Osteoblast (primary cell): ENCODE measurements around the gene PLCL1. TPM values are rescaled to one million over a fixed set of nuclear protein-coding genes. Genes with fewer than 3 reads are reported as not detected.

ENCODE experiments used
- DNase-seq: peaks from one replicate; pipeline ENCODE4 v3.0.0; 2011; ENCODE audit warnings: low spot score, mixed read lengths; ENCODE audit not compliant: insufficient read length; ENCODE audit errors: missing footprints
- H2AFZ ChIP-seq: 2 replicates; pipeline ENCODE4 v1.6.0; 2011; ENCODE audit warnings: mild to moderate bottlenecking, low read length
- H3K27ac ChIP-seq: 2 replicates; pipeline ENCODE4 v1.5.1; 2011; ENCODE audit warnings: mild to moderate bottlenecking, low read depth, low read length, moderate library complexity
- H3K27me3 ChIP-seq: 2 replicates; pipeline ENCODE4 v1.6.0; 2012; ENCODE audit warnings: mild to moderate bottlenecking, control low read depth, inconsistent platforms, low read length, moderate library complexity; ENCODE audit not compliant: insufficient read depth
- H3K36me3 ChIP-seq: 2 replicates; pipeline ENCODE4 v1.5.1; 2011; ENCODE audit warnings: mild to moderate bottlenecking, low read length, control low read depth, moderate library complexity; ENCODE audit not compliant: insufficient read depth
- H3K4me1 ChIP-seq: 2 replicates; pipeline ENCODE4 v1.5.1; 2011; ENCODE audit warnings: mild to moderate bottlenecking, low read length, control low read depth, moderate library complexity; ENCODE audit not compliant: insufficient read depth
- H3K4me2 ChIP-seq: 2 replicates; pipeline ENCODE4 v1.6.0; 2011; ENCODE audit warnings: mild to moderate bottlenecking, low read length; ENCODE audit not compliant: insufficient read depth
- H3K4me3 ChIP-seq: fragments of 200-600 bp; sonication (generic); 3 replicates; pipeline ENCODE4 v1.5.1; 2012; ENCODE audit warnings: mild to moderate bottlenecking, low read length, inconsistent platforms; ENCODE audit not compliant: insufficient read depth
- H3K79me2 ChIP-seq: 2 replicates; pipeline ENCODE4 v1.6.0; 2012; ENCODE audit warnings: mild to moderate bottlenecking, low read length, control low read depth, inconsistent platforms; ENCODE audit not compliant: insufficient read depth
- H3K9me3 ChIP-seq: 2 replicates; pipeline ENCODE4 v1.5.1; 2011; ENCODE audit warnings: low read depth, low read length, control low read depth
- H4K20me1 ChIP-seq: 2 replicates; pipeline ENCODE4 v1.6.0; 2012; ENCODE audit warnings: mild to moderate bottlenecking, low read length, control low read depth; ENCODE audit not compliant: insufficient read depth
- CTCF ChIP-seq: IDR thresholded peaks from 2 replicates; pipeline ENCODE4 v1.5.1; 2011; ENCODE audit warnings: mild to moderate bottlenecking, low read depth, low read length, moderate library complexity; ENCODE audit errors: extremely low read depth
- total RNA-seq: library from RNA; depleted of rRNA; stranded (reverse); fragments of >200 nt; gene quantifications from 2 replicates; pipeline ENCODE4 v1.2.3, GENCODE V29; 2012

The PLCL1 gene
- total RNA-seq, 1 donor: 4.0 TPM

GRCh38 chr2:197927994-197928393 is 123.6 kb downstream of the PLCL1 start:
- Histone ChIP-seq H3K4me3 (no peak overlapping the region), H3K9me3 (peaks cover 3% of the 10 kb centered on the region), H3K79me2 (no peaks in the 10 kb centered on the region), H3K36me3 (no peaks in the 10 kb centered on the region), H4K20me1 (no peaks in the 10 kb centered on the region), H3K4me1 (no peaks in the 10 kb centered on the region), H2AFZ (no peak overlapping the region), H3K4me2 (no peak overlapping the region), H3K27me3 (peaks cover 5% of the 10 kb centered on the region), H3K27ac (no peak overlapping the region)
- no peak for TF ChIP-seq CTCF
- no peak for DNase-seq

GRCh38 chr2:197929008-197929885 is 124.9 kb downstream of the PLCL1 start:
- DNase-seq: no peak
- no peak overlapping the region for H3K4me3 ChIP-seq
- H3K4me1 ChIP-seq: no peaks in the 10 kb centered on the region
- H4K20me1 ChIP-seq: no peaks in the 10 kb centered on the region
- no peak overlapping the region for H2AFZ ChIP-seq
- H3K79me2 ChIP-seq: no peaks in the 10 kb centered on the region
- H3K9me3 ChIP-seq: peaks cover 3% of the 10 kb centered on the region
- H3K36me3 ChIP-seq: no peaks in the 10 kb centered on the region
- TF ChIP-seq CTCF: no peak
- H3K27me3 ChIP-seq: peaks cover 5% of the 10 kb centered on the region
- no peak overlapping the region for H3K27ac ChIP-seq
- no peak overlapping the region for H3K4me2 ChIP-seq

- Histone ChIP-seq H3K4me3 (no peak overlapping the region), H3K4me1 (no peaks in the 10 kb centered on the region), H3K27me3 (peaks cover 5% of the 10 kb centered on the region), H3K79me2 (no peaks in the 10 kb centered on the region), H3K4me2 (no peak overlapping the region), H4K20me1 (no peaks in the 10 kb centered on the region), H3K36me3 (no peaks in the 10 kb centered on the region), H3K9me3 (peaks cover 3% of the 10 kb centered on the region), H3K27ac (no peak overlapping the region), H2AFZ (no peak overlapping the region)
- no peak for TF ChIP-seq CTCF
- no peak for DNase-seq
Observed at GRCh38 chr2:197929886-197930227, 125.5 kb downstream of the PLCL1 start.

- no peak for DNase-seq
Observed at GRCh38 chr2:197930570-197931278, 126.3 kb downstream of the PLCL1 start.

More at GRCh38 chr2:197930570-197931278, 126.3 kb downstream of the PLCL1 start:
- Histone ChIP-seq H3K27ac (no peak overlapping the region), H3K36me3 (no peaks in the 10 kb centered on the region), H4K20me1 (no peaks in the 10 kb centered on the region), H3K27me3 (peaks cover 5% of the 10 kb centered on the region), H3K4me3 (no peak overlapping the region), H3K4me1 (no peaks in the 10 kb centered on the region), H3K79me2 (no peaks in the 10 kb centered on the region), H3K9me3 (peaks cover 3% of the 10 kb centered on the region), H3K4me2 (no peak overlapping the region), H2AFZ (no peak overlapping the region)
- TF ChIP-seq CTCF: no peak
